ENCODE measurements around the gene TTR.

Gene TTR

GRCh38 chr18:31581498-31582197 is 10.0 kb upstream of the TTR start:
- no peak for DNase-seq
- H3K36me3 ChIP-seq: no peaks in the 10 kb centered on the region
- H3K4me3 ChIP-seq (ENCODE audit: low read depth, low read length): no peak overlapping the region
- TF ChIP-seq CTCF (IDR thresholded peaks at IDR 0.05; ENCODE audit: low read depth, low read length): no peak
- no peaks in the 10 kb centered on the region for H3K9me3 ChIP-seq (ENCODE audit: severe bottlenecking)
- H3K27ac ChIP-seq: no peak overlapping the region
- peaks cover 3% of the 10 kb centered on the region for H3K27me3 ChIP-seq (ENCODE audit: insufficient read depth, low read depth, severe bottlenecking)

GRCh38 chr18:31583185-31583854 is 8.4 kb upstream of the TTR start:
- Histone ChIP-seq H3K27me3 (ENCODE audit: insufficient read depth, low read depth, severe bottlenecking) (peaks cover 3% of the 10 kb centered on the region), H3K4me3 (ENCODE audit: low read depth, low read length) (no peak overlapping the region), H3K27ac (no peak overlapping the region), H3K36me3 (no peaks in the 10 kb centered on the region), H3K9me3 (ENCODE audit: severe bottlenecking) (no peaks in the 10 kb centered on the region)
- no peak for TF ChIP-seq CTCF (IDR thresholded peaks at IDR 0.05; ENCODE audit: low read depth, low read length)
- no peak for DNase-seq

DNA sequence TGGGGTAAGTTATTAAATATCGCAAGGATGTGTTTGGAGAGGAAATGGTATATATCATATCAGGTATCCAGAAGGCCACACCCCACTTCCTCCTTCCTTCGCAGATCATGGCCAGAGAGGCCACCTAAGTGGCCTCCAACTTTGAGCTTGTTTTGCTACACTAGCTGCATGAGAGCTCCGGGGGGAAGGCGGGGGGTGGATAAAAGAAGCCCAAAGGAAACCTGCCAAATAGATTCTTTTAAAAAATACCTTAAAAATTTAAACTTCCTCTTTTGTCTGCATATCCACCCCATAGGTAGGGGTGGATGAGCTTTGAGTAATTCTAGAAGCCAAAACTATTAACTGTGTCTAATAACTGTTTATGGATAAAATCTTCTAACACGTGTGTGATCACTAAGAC is 5.7 kb upstream of the TTR start:
- H3K27ac ChIP-seq: no peak overlapping the region
- H3K36me3 ChIP-seq: no peaks in the 10 kb centered on the region
- DNase-seq: no peak
- no peak overlapping the region for H3K4me3 ChIP-seq (ENCODE audit: low read depth, low read length)
- H3K27me3 ChIP-seq (ENCODE audit: insufficient read depth, low read depth, severe bottlenecking): no peaks in the 10 kb centered on the region
- TF ChIP-seq CTCF (IDR thresholded peaks at IDR 0.05; ENCODE audit: low read depth, low read length): no peak
- H3K9me3 ChIP-seq (ENCODE audit: severe bottlenecking): no peaks in the 10 kb centered on the region

GRCh38 chr18:31586616-31587015 is 5.1 kb upstream of the TTR start:
- H3K27ac ChIP-seq: no peak overlapping the region
- no peaks in the 10 kb centered on the region for H3K27me3 ChIP-seq (ENCODE audit: insufficient read depth, low read depth, severe bottlenecking)
- H3K4me3 ChIP-seq (ENCODE audit: low read depth, low read length): no peak overlapping the region
- DNase-seq: no peak
- H3K36me3 ChIP-seq: no peaks in the 10 kb centered on the region
- TF ChIP-seq CTCF (IDR thresholded peaks at IDR 0.05; ENCODE audit: low read depth, low read length): no peak
- H3K9me3 ChIP-seq (ENCODE audit: severe bottlenecking): no peaks in the 10 kb centered on the region

GRCh38 chr18:31587529-31587928 is 4.1 kb upstream of the TTR start:
- no peak for DNase-seq
- no peaks in the 10 kb centered on the region for H3K36me3 ChIP-seq
- no peaks in the 10 kb centered on the region for H3K9me3 ChIP-seq (ENCODE audit: severe bottlenecking)
- H3K4me3 ChIP-seq (ENCODE audit: low read depth, low read length): no peak overlapping the region
- TF ChIP-seq CTCF (IDR thresholded peaks at IDR 0.05; ENCODE audit: low read depth, low read length): no peak
- H3K27me3 ChIP-seq (ENCODE audit: insufficient read depth, low read depth, severe bottlenecking): no peaks in the 10 kb centered on the region
- H3K27ac ChIP-seq: no peak overlapping the region
